ENCODE measurements around the gene INTS11. TPM values are rescaled to one million over a fixed set of nuclear protein-coding genes. Genes with fewer than 3 reads are reported as not detected.

INTS11 gene
- polyA plus RNA-seq, 2 of the 4 experiments (the other 2 are of a cell fraction): 41.9 to 62.9 TPM

- peak; percentile 3 to 9; a peak in 3 of 6 replicates for ATAC-seq
- Histone ChIP-seq H3K27ac (peak overlapping the region in 1 of 2 experiments; percentile 81; a peak in 3 of 6 replicates), H3K4me1 (peaks cover 24% of the 10 kb centered on the region; the same call in 2 of the 3 replicates), H3K9me3 (no peaks in the 10 kb centered on the region), H3K4me3 (no peak overlapping the region), H3K4me2 (peak overlapping the region; percentile 25; the same call in 1 of the 3 replicates)
- CTCF ChIA-PET: interaction anchor here (2.4 kb wide), 1 partner anchor 12 kb away, joined by 17 read pairs; no protein-coding TSS in a partner anchor
- no peak for DNase-seq (ENCODE audit: low read depth in 1 of 2, low spot score in 1 of 2)
- TF ChIP-seq NFE2L2 (conservative IDR thresholded peaks at IDR 0.05; ENCODE audit: low read length) (no peak), GATA3 (IDR thresholded peaks at IDR 0.05; ENCODE audit: borderline replicate concordance) (no peak)
- POLR2A ChIA-PET: no interaction called here
- no peak for FAIRE-seq
- 87% methylated on average over 11 of the region's 28 CpGs for WGBS (ENCODE audit: missing lambda C conversion rate)
Measured at GRCh38 chr1:1359664-1360468, 35.4 kb upstream of the INTS11 start.

GRCh38 chr1:1359308-1359663, 34.8 kb upstream of the INTS11 start:
- DNase-seq (ENCODE audit: low read depth in 1 of 2, low spot score in 1 of 2): no peak
- WGBS (ENCODE audit: missing lambda C conversion rate): 99% methylated on average over 5 of the region's 6 CpGs
- POLR2A ChIA-PET: interaction anchor here (0.5 kb wide), 1 partner anchor 11 kb away, joined by 3 read pairs; no protein-coding TSS in a partner anchor
- no peak for FAIRE-seq
- Histone ChIP-seq H3K4me1 (peaks cover 25% of the 10 kb centered on the region), H3K27ac (peak overlapping the region in 1 of 2 experiments; percentile 26; a peak in 1 of 6 replicates), H3K4me3 (no peak overlapping the region), H3K9me3 (no peaks in the 10 kb centered on the region), H3K4me2 (no peak overlapping the region)
- ATAC-seq: no peak
- no peak for TF ChIP-seq MYC (IDR thresholded peaks at IDR 0.05; ENCODE audit: borderline replicate concordance, low read length)
- no peak for TF ChIP-seq HES2 (IDR thresholded peaks at IDR 0.05)
- TF ChIP-seq HOXA7 (CRISPR knock-in tag; IDR thresholded peaks at IDR 0.05): no peak
- TF ChIP-seq HOXB13 (CRISPR knock-in tag; IDR thresholded peaks at IDR 0.05; ENCODE audit: low read depth): no peak
- TF ChIP-seq EHMT2 (IDR thresholded peaks at IDR 0.05; ENCODE audit: low read depth): no peak
- no peak for TF ChIP-seq MAZ (IDR thresholded peaks at IDR 0.05; ENCODE audit: borderline replicate concordance, low read depth, low read length)
- no peak for TF ChIP-seq NPAS2 (CRISPR knock-in tag; IDR thresholded peaks at IDR 0.05; ENCODE audit: borderline replicate concordance)
- CTCF ChIA-PET: interaction anchor here (2.4 kb wide), 1 partner anchor 12 kb away, joined by 17 read pairs; no protein-coding TSS in a partner anchor

- POLR2A ChIA-PET: interaction anchor here (0.5 kb wide), 1 partner anchor 12 kb away, joined by 3 read pairs; no protein-coding TSS in a partner anchor
- no peak for FAIRE-seq
- peaks cover 31% of the 10 kb centered on the region for H3K4me1 ChIP-seq
Measured at GRCh38 chr1:1358433-1359271, 34.2 kb upstream of the INTS11 start, which contains the start of gene MXRA8. Gene MXRA8, minus strand, starts transcription at chr1:1358555. Its CDS starts 51 bp downstream, at chr1:1358504.

More at GRCh38 chr1:1358433-1359271, 34.2 kb upstream of the INTS11 start, which contains the start of gene MXRA8:
- H3K27ac ChIP-seq: peak within 1 kb of the TSS in 1 of 2 experiments; percentile 30; a peak in 1 of 6 replicates
- WGBS (ENCODE audit: missing lambda C conversion rate): 80% methylated on average over 4 of the region's 29 CpGs
- no peak for TF ChIP-seq CHD2 (IDR thresholded peaks at IDR 0.05; ENCODE audit: low read length, partially characterized antibody)
- TF ChIP-seq BCL3 (IDR thresholded peaks at IDR 0.05): no peak
- TF ChIP-seq HES2 (IDR thresholded peaks at IDR 0.05): no peak
- TF ChIP-seq, protein P1, sequence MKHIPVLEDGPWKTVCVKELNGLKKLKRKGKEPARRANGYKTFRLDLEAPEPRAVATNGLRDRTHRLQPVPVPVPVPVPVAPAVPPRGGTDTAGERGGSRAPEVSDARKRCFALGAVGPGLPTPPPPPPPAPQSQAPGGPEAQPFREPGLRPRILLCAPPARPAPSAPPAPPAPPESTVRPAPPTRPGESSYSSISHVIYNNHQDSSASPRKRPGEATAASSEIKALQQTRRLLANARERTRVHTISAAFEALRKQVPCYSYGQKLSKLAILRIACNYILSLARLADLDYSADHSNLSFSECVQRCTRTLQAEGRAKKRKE (CRISPR knock-in tag; IDR thresholded peaks at IDR 0.05; ENCODE audit: low read depth): no peak
- TF ChIP-seq FOXS1 (CRISPR knock-in tag; IDR thresholded peaks at IDR 0.05): no peak
- TF ChIP-seq ELK1 (IDR thresholded peaks at IDR 0.05; ENCODE audit: low read depth, low read length): no peak
- TF ChIP-seq KDM1A (IDR thresholded peaks at IDR 0.05; ENCODE audit: low read depth): no peak
- TF ChIP-seq RCOR1 (IDR thresholded peaks at IDR 0.05; ENCODE audit: low read depth, low read length): no peak
- TF ChIP-seq POLR2AphosphoS2 (conservative IDR thresholded peaks at IDR 0.05; ENCODE audit: low read length): no peak
- no peak for TF ChIP-seq ZNF302 (CRISPR knock-in tag; IDR thresholded peaks at IDR 0.05)
- no peak for TF ChIP-seq RAD21 (conservative IDR thresholded peaks at IDR 0.05 in 1 of 2, IDR thresholded peaks at IDR 0.05 in 1 of 2)
- TF ChIP-seq CEBPB (IDR thresholded peaks at IDR 0.05): no peak
- no peak for TF ChIP-seq ZFP36 (IDR thresholded peaks at IDR 0.05; ENCODE audit: borderline replicate concordance, partially characterized antibody)
- no peak for TF ChIP-seq HDAC2 (IDR thresholded peaks at IDR 0.05)
- TF ChIP-seq ZC3H11A (IDR thresholded peaks at IDR 0.05): no peak
- TF ChIP-seq SMC3 (IDR thresholded peaks at IDR 0.05): no peak
- H3K9me3 ChIP-seq: no peaks in the 10 kb centered on the region
- no peak within 1 kb of the TSS for H3K4me2 ChIP-seq
- DNase-seq (ENCODE audit: low read depth in 1 of 2, low spot score in 1 of 2) (no peak), ATAC-seq (no peak)
- CTCF ChIA-PET: interaction anchor here (1.2 to 2.4 kb wide), 2 partner anchors 13 kb away, joined by 6 to 17 read pairs; no protein-coding TSS in a partner anchor
- no peak within 1 kb of the TSS for H3K4me3 ChIP-seq

Data from A549 (cell line).